Colonic mucosa (tissue), 4 donors: ENCODE results near the gene GPATCH2L. TPM values are rescaled to one million over a fixed set of nuclear protein-coding genes. Genes with fewer than 3 reads are reported as not detected.
A peak's percentile ranks its signal among the peaks of the same experiment; 100 is the strongest.

Source experiments
- DNase-seq: peaks from one replicate; pipeline ENCODE4 v3.0.0-alpha.2; 2020
- H3K27ac ChIP-seq: fragments of 200-600 bp; one replicate; pipeline ENCODE4 v1.8.0; 2021
- H3K27me3 ChIP-seq: fragments of 200-600 bp; one replicate; pipeline ENCODE4 v1.8.0; 2021
- H3K36me3 ChIP-seq: fragments of 200-600 bp; one replicate; pipeline ENCODE4 v1.8.0; 2021
- H3K4me1 ChIP-seq: fragments of 200-600 bp; one replicate; pipeline ENCODE4 v1.8.0; 2021; ENCODE audit warnings: mild to moderate bottlenecking
- H3K4me3 ChIP-seq: fragments of 200-600 bp; one replicate; pipeline ENCODE4 v1.8.0; 2021
- H3K9ac ChIP-seq, 2 donors: one replicate each; pipeline ENCODE4 v1.7.0; 2013; ENCODE audit warnings: control low read depth in 2 of 2, low read depth in 2 of 2, low read length in 2 of 2
- H3K9me3 ChIP-seq: fragments of 200-600 bp; one replicate; pipeline ENCODE4 v1.8.0; 2021
- intact Hi-C: fragments of 100-400 bp; cut with DNase I; formaldehyde crosslinking; loops from one replicate; pipeline ENCODE4 v1.14.1; 2022
- total RNA-seq, 2 donors: library from RNA; stranded (reverse); fragmentation: NEBNext Ultra II Directional in 1 of 2; extraction: Animal tissue kit (Norgen Biotek cat#: 25700) in 1 of 2; gene quantifications; one replicate each; pipeline ENCODE4 v1.2.1, GENCODE V29; 2021
- TF ChIP-seq, protein P1 (sequence below): fragments of 200-600 bp; IDR thresholded peaks from one replicate; pipeline ENCODE4 v1.8.0; 2022; ENCODE audit warnings: antibody characterized with exemption, mild to moderate bottlenecking
- donor health status: healthy.
- donor health status: DM: no; HTN: no; CAD: no.
- donor health status: DM: no; HTN: no; CAD: no.

Gene GPATCH2L
- total RNA-seq = 10 to 100 TPM; 33.7 to 34.7 TPM

DNA sequence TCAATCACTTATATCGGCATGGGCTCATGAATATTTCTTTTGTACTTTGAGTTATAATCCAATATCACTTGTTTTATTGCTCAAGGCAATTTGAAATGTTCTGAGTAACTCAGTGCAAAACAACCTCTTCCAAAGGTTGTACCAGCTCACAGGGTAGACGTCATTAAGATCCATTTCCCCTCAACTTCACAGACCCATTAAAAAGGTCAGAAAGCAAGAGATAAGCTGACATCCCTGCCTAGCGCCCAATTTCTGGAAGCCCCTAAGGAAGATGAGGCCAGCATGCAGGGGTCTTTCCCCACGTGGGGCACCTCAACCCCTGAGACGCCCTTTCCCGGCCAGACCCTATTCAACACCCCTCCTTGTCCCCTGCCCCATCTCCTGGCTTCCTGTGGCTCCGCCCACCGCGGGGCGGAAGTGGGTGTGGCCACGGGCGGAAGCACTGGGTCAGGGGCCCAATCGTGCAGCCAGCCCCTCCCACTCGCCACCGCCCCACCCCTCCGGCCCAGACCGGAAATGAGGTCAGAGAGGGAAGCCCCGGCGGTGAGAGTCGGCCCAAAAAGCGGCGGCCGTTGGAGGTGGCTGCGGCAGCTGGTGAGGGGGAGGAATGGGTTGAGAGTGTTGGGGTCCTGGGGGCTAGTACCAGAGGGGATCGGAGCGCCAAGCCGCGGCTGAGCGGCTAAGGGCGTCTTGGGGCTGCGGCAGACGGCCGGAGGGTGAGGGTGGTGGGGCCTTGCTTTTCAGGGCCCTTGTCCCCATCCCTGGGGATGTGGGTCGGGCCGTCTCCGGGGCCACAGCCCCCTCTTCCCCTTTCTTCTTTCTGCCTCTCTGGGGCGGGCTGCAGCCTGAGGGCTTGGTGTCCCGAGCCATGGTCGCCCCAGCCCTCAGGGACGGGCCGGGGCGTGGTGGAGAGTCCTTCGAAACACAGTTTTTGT is at the start of gene GPATCH2L:
Gene GPATCH2L (plus strand): TSS at position 525 of the 935 bp plus-strand sequence. CDS start 2,442 bp downstream, outside the sequence.
- TF ChIP-seq, protein P1, sequence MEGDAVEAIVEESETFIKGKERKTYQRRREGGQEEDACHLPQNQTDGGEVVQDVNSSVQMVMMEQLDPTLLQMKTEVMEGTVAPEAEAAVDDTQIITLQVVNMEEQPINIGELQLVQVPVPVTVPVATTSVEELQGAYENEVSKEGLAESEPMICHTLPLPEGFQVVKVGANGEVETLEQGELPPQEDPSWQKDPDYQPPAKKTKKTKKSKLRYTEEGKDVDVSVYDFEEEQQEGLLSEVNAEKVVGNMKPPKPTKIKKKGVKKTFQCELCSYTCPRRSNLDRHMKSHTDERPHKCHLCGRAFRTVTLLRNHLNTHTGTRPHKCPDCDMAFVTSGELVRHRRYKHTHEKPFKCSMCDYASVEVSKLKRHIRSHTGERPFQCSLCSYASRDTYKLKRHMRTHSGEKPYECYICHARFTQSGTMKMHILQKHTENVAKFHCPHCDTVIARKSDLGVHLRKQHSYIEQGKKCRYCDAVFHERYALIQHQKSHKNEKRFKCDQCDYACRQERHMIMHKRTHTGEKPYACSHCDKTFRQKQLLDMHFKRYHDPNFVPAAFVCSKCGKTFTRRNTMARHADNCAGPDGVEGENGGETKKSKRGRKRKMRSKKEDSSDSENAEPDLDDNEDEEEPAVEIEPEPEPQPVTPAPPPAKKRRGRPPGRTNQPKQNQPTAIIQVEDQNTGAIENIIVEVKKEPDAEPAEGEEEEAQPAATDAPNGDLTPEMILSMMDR = no peak

GRCh38 chr14:76104802-76105355 is 46.8 kb upstream of the GPATCH2L start:
- H3K4me1 ChIP-seq = no peaks in the 10 kb centered on the region
- no peaks in the 10 kb centered on the region for H3K9me3 ChIP-seq
- DNase-seq = no peak

More for the DNA sequence above, at the start of gene GPATCH2L:
- peak; percentile 97 for DNase-seq
- Histone ChIP-seq H3K9me3 (no peaks in the 10 kb centered on the region), H3K36me3 (no peaks in the 10 kb centered on the region), H3K27ac (peak within 1 kb of the TSS; percentile 81), H3K27me3 (no peaks in the 10 kb centered on the region), H3K4me1 (peaks cover 7% of the 10 kb centered on the region), H3K9ac (peak within 1 kb of the TSS; percentile 84 to 86), H3K4me3 (peak within 1 kb of the TSS; percentile 94)
- intact Hi-C loops = no loop called here

GRCh38 chr14:76106188-76106587 is 45.5 kb upstream of the GPATCH2L start:
- H3K9me3 ChIP-seq = no peaks in the 10 kb centered on the region
- H3K27me3 ChIP-seq = no peaks in the 10 kb centered on the region
- H3K4me1 ChIP-seq = no peaks in the 10 kb centered on the region
- intact Hi-C loops = no loop called here
- no peak overlapping the region for H3K4me3 ChIP-seq
- TF ChIP-seq, protein P1 = no peak
- no peaks in the 10 kb centered on the region for H3K36me3 ChIP-seq
- H3K9ac ChIP-seq = no peak overlapping the region
- no peak for DNase-seq
- no peak overlapping the region for H3K27ac ChIP-seq

More at GRCh38 chr14:76104802-76105355, 46.8 kb upstream of the GPATCH2L start:
- TF ChIP-seq, protein P1 = no peak
- H3K27ac ChIP-seq = no peak overlapping the region
- intact Hi-C loops = no loop called here
- no peak overlapping the region for H3K4me3 ChIP-seq
- no peak overlapping the region for H3K9ac ChIP-seq
- H3K27me3 ChIP-seq = no peaks in the 10 kb centered on the region
- no peaks in the 10 kb centered on the region for H3K36me3 ChIP-seq

DNA sequence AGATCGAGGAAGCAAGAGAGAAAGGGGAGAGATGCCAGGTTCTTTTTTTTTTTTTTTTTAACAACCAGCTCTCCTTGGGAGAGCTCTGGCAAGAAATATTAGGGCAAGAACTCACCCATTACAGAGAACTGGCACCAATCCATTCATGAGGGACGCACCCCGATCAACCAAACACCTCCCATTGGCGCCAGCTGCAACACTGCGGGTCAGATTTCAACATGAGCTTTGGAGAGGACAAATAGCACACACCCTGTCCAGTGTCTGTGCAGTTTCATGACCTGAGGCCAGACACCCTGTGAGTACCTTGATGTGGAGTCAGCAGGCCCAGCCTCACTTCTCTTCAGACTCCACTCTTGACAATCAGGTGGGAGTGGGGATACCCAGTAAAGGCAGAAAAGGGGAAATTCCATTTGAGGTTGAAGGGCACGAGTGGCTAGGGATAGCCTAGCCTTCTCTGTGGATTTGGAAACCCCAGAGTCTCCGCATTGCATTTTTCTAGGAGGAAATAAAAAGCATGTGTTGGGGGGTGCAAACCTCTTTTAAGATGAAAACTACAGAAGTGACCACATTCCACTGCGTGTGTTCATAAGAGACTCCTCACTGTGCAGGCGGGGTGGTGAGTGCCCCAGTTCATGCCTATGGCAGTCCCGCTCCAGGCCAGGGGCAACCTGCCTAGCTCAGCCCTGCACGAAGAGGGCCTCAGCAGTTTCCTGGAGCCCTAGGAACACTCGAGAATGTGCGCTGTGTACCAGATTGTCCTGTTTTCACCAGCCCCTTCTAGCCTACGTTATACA is 42.4 kb upstream of the GPATCH2L start:
- no peak overlapping the region for H3K27ac ChIP-seq
- H3K9me3 ChIP-seq = no peaks in the 10 kb centered on the region
- H3K27me3 ChIP-seq = no peaks in the 10 kb centered on the region
- no peaks in the 10 kb centered on the region for H3K4me1 ChIP-seq
- intact Hi-C loops = no loop called here
- no peak for DNase-seq
- TF ChIP-seq, protein P1 = no peak
- H3K36me3 ChIP-seq = no peaks in the 10 kb centered on the region
- no peak overlapping the region for H3K4me3 ChIP-seq
- no peak overlapping the region for H3K9ac ChIP-seq
